ENCODE results near the gene CSF3. TPM values are rescaled to one million over a fixed set of nuclear protein-coding genes. Genes with fewer than 3 reads are reported as not detected.

CSF3 gene
- total and polyA plus RNA-seq, 2 of the 13 experiments (the other 11 are each of a cell fraction or from before 2014, with no cell fraction given): 0.09 TPM; not detected in 1

DNA sequence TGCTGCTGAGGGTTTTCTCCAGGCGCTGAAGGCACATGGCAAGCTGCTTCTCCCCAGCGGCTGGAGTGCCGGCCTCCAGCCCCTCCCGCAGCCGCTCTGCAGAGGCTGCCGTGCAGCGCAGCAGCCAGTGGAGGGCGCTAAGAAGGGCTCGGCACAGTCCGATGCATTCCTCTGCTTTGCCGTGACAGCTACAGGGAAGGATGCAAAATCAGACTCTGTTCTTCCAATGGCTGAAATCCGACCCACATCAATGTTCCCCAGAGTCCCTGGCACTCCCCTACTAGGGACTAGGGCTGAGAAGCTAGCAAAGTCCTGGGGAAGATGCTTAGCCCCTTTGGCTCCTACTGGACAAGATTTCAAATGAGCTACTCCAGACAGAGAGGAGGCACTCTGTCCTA, 19.9 kb downstream of the CSF3 start (continued):
- TF ChIP-seq, protein P1, sequence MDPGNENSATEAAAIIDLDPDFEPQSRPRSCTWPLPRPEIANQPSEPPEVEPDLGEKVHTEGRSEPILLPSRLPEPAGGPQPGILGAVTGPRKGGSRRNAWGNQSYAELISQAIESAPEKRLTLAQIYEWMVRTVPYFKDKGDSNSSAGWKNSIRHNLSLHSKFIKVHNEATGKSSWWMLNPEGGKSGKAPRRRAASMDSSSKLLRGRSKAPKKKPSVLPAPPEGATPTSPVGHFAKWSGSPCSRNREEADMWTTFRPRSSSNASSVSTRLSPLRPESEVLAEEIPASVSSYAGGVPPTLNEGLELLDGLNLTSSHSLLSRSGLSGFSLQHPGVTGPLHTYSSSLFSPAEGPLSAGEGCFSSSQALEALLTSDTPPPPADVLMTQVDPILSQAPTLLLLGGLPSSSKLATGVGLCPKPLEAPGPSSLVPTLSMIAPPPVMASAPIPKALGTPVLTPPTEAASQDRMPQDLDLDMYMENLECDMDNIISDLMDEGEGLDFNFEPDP (CRISPR knock-in tag; conservative IDR thresholded peaks at IDR 0.05): no peak
- TF ChIP-seq HCFC1 (IDR thresholded peaks at IDR 0.05; ENCODE audit: low read depth, low read length) (no peak), ETV6 (CRISPR knock-in tag; conservative IDR thresholded peaks at IDR 0.05) (no peak), CBX1 (IDR thresholded peaks at IDR 0.05; ENCODE audit: low read depth) (no peak), ZFP37 (CRISPR knock-in tag; IDR thresholded peaks at IDR 0.05; ENCODE audit: borderline replicate concordance) (no peak), ZNF577 (CRISPR knock-in tag; IDR thresholded peaks at IDR 0.05; ENCODE audit: borderline replicate concordance, low read depth) (no peak), ATRX (CRISPR knock-in tag; IDR thresholded peaks at IDR 0.05; ENCODE audit: borderline replicate concordance) (no peak), ZBTB7B (CRISPR knock-in tag; IDR thresholded peaks at IDR 0.05) (no peak), ZNF556 (CRISPR knock-in tag; IDR thresholded peaks at IDR 0.05; ENCODE audit: borderline replicate concordance) (no peak), ARNT2 (CRISPR knock-in tag; IDR thresholded peaks at IDR 0.05; ENCODE audit: low read depth) (no peak), ZNF138 (CRISPR knock-in tag; IDR thresholded peaks at IDR 0.05; ENCODE audit: low read depth) (no peak), NR1H2 (CRISPR knock-in tag; IDR thresholded peaks at IDR 0.05; ENCODE audit: borderline replicate concordance, low read depth) (no peak), DMAP1 (CRISPR knock-in tag; IDR thresholded peaks at IDR 0.05) (no peak), KLF16 (CRISPR knock-in tag; IDR thresholded peaks at IDR 0.05) (no peak), ZNF326 (CRISPR knock-in tag; IDR thresholded peaks at IDR 0.05; ENCODE audit: borderline replicate concordance) (no peak), ZBTB3 (CRISPR knock-in tag; IDR thresholded peaks at IDR 0.05; ENCODE audit: borderline replicate concordance, low read depth) (no peak), ZNF431 (CRISPR knock-in tag; IDR thresholded peaks at IDR 0.05; ENCODE audit: borderline replicate concordance, low read depth) (0 out of 2 replicates have a peak, but pooled peaks have one; percentile 33)
- TF ChIP-seq, protein P2, sequence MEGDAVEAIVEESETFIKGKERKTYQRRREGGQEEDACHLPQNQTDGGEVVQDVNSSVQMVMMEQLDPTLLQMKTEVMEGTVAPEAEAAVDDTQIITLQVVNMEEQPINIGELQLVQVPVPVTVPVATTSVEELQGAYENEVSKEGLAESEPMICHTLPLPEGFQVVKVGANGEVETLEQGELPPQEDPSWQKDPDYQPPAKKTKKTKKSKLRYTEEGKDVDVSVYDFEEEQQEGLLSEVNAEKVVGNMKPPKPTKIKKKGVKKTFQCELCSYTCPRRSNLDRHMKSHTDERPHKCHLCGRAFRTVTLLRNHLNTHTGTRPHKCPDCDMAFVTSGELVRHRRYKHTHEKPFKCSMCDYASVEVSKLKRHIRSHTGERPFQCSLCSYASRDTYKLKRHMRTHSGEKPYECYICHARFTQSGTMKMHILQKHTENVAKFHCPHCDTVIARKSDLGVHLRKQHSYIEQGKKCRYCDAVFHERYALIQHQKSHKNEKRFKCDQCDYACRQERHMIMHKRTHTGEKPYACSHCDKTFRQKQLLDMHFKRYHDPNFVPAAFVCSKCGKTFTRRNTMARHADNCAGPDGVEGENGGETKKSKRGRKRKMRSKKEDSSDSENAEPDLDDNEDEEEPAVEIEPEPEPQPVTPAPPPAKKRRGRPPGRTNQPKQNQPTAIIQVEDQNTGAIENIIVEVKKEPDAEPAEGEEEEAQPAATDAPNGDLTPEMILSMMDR (CRISPR knock-in tag; IDR thresholded peaks at IDR 0.05): peak; percentile 67
- TF ChIP-seq, protein P3, sequence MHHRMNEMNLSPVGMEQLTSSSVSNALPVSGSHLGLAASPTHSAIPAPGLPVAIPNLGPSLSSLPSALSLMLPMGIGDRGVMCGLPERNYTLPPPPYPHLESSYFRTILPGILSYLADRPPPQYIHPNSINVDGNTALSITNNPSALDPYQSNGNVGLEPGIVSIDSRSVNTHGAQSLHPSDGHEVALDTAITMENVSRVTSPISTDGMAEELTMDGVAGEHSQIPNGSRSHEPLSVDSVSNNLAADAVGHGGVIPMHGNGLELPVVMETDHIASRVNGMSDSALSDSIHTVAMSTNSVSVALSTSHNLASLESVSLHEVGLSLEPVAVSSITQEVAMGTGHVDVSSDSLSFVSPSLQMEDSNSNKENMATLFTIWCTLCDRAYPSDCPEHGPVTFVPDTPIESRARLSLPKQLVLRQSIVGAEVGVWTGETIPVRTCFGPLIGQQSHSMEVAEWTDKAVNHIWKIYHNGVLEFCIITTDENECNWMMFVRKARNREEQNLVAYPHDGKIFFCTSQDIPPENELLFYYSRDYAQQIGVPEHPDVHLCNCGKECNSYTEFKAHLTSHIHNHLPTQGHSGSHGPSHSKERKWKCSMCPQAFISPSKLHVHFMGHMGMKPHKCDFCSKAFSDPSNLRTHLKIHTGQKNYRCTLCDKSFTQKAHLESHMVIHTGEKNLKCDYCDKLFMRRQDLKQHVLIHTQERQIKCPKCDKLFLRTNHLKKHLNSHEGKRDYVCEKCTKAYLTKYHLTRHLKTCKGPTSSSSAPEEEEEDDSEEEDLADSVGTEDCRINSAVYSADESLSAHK (CRISPR knock-in tag; IDR thresholded peaks at IDR 0.05; ENCODE audit: borderline replicate concordance): no peak
- TF ChIP-seq, protein P4, sequence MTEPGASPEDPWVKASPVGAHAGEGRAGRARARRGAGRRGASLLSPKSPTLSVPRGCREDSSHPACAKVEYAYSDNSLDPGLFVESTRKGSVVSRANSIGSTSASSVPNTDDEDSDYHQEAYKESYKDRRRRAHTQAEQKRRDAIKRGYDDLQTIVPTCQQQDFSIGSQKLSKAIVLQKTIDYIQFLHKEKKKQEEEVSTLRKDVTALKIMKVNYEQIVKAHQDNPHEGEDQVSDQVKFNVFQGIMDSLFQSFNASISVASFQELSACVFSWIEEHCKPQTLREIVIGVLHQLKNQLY (CRISPR knock-in tag; IDR thresholded peaks at IDR 0.05): no peak
- TF ChIP-seq, protein P5, sequence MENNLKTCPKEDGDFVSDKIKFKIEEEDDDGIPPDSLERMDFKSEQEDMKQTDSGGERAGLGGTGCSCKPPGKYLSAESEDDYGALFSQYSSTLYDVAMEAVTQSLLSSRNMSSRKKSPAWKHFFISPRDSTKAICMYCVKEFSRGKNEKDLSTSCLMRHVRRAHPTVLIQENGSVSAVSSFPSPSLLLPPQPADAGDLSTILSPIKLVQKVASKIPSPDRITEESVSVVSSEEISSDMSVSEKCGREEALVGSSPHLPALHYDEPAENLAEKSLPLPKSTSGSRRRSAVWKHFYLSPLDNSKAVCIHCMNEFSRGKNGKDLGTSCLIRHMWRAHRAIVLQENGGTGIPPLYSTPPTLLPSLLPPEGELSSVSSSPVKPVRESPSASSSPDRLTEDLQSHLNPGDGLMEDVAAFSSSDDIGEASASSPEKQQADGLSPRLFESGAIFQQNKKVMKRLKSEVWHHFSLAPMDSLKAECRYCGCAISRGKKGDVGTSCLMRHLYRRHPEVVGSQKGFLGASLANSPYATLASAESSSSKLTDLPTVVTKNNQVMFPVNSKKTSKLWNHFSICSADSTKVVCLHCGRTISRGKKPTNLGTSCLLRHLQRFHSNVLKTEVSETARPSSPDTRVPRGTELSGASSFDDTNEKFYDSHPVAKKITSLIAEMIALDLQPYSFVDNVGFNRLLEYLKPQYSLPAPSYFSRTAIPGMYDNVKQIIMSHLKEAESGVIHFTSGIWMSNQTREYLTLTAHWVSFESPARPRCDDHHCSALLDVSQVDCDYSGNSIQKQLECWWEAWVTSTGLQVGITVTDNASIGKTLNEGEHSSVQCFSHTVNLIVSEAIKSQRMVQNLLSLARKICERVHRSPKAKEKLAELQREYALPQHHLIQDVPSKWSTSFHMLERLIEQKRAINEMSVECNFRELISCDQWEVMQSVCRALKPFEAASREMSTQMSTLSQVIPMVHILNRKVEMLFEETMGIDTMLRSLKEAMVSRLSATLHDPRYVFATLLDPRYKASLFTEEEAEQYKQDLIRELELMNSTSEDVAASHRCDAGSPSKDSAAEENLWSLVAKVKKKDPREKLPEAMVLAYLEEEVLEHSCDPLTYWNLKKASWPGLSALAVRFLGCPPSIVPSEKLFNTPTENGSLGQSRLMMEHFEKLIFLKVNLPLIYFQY (CRISPR knock-in tag; IDR thresholded peaks at IDR 0.05; ENCODE audit: borderline replicate concordance): no peak

Measured in HepG2 (cell line).